ENCODE results near the gene RETNLB.

The RETNLB gene

GRCh38 chr3:108757404-108757982 lies at the start of gene RETNLB:
Gene RETNLB (minus strand): TSS chr3:108757410. CDS start chr3:108757185, 225 bp downstream.
- DNase-seq (ENCODE audit: low read depth in 2 of 2): no peak

GRCh38 chr3:108806316-108806715 lies 49.1 kb upstream of the RETNLB start:
- DNase-seq (ENCODE audit: low read depth in 2 of 2): no peak

- no peak for DNase-seq (ENCODE audit: low read depth in 2 of 2)
Measured at GRCh38 chr3:108804966-108805365, 47.8 kb upstream of the RETNLB start.

- DNase-seq (ENCODE audit: low read depth in 2 of 2): no peak
Measured at GRCh38 chr3:108804437-108804836, 47.2 kb upstream of the RETNLB start.

- DNase-seq (ENCODE audit: low read depth in 2 of 2): no peak
Measured at GRCh38 chr3:108791473-108791872, 34.3 kb upstream of the RETNLB start.

- peak; percentile 2 to 4 for DNase-seq (ENCODE audit: low read depth in 2 of 2)
Measured at GRCh38 chr3:108780235-108780634, 23.0 kb upstream of the RETNLB start.

- DNase-seq (ENCODE audit: low read depth in 2 of 2): no peak
Measured at GRCh38 chr3:108779496-108779895, 22.3 kb upstream of the RETNLB start.

GRCh38 chr3:108775649-108776048 lies 18.4 kb upstream of the RETNLB start:
- no peak for DNase-seq (ENCODE audit: low read depth in 2 of 2)

GRCh38 chr3:108767253-108767652 lies 10.0 kb upstream of the RETNLB start:
- DNase-seq (ENCODE audit: low read depth in 2 of 2): no peak

GRCh38 chr3:108755686-108756085 lies 1.5 kb downstream of the RETNLB start:
- DNase-seq (ENCODE audit: low read depth in 2 of 2): no peak

- DNase-seq (ENCODE audit: low read depth in 2 of 2): no peak
Measured at GRCh38 chr3:108744762-108745161, 12.4 kb downstream of the RETNLB start.

- DNase-seq (ENCODE audit: low read depth in 2 of 2): no peak
Measured at GRCh38 chr3:108742929-108743328, 14.3 kb downstream of the RETNLB start.

GRCh38 chr3:108736821-108737220 lies 20.4 kb downstream of the RETNLB start:
- no peak for DNase-seq (ENCODE audit: low read depth in 2 of 2)

GRCh38 chr3:108728934-108729333 lies 28.3 kb downstream of the RETNLB start:
- no peak for DNase-seq (ENCODE audit: low read depth in 2 of 2)

GRCh38 chr3:108728105-108728504 lies 29.1 kb downstream of the RETNLB start:
- DNase-seq (ENCODE audit: low read depth in 2 of 2): no peak

GRCh38 chr3:108724101-108724500 lies 33.1 kb downstream of the RETNLB start:
- no peak for DNase-seq (ENCODE audit: low read depth in 2 of 2)

GRCh38 chr3:108722724-108723123 lies 34.5 kb downstream of the RETNLB start:
- no peak for DNase-seq (ENCODE audit: low read depth in 2 of 2)

- no peak for DNase-seq (ENCODE audit: low read depth in 2 of 2)
Measured at GRCh38 chr3:108719178-108719806, 37.9 kb downstream of the RETNLB start.

- DNase-seq (ENCODE audit: low read depth in 2 of 2): no peak
Measured at GRCh38 chr3:108718454-108718853, 38.8 kb downstream of the RETNLB start.

- DNase-seq (ENCODE audit: low read depth in 2 of 2): no peak
Measured at GRCh38 chr3:108713816-108714215, 43.4 kb downstream of the RETNLB start.

GRCh38 chr3:108713009-108713516 lies 44.1 kb downstream of the RETNLB start:
- DNase-seq (ENCODE audit: low read depth in 2 of 2): no peak
